ENCODE results near the gene RPUSD4.

The RPUSD4 gene

GRCh38 chr11:126155402-126156187 lies 55.9 kb downstream of the RPUSD4 start:
- peaks cover 5% of the 10 kb centered on the region; the same call in 1 of the 2 replicates for H3K9me3 ChIP-seq (ENCODE audit: control insufficient read depth, insufficient read depth, low read length)
- no peaks in the 10 kb centered on the region for H3K27me3 ChIP-seq (ENCODE audit: control insufficient read depth, insufficient read depth, low read length)
- peaks cover 15% of the 10 kb centered on the region for H3K4me1 ChIP-seq (ENCODE audit: control insufficient read depth, insufficient read depth, low read length)
- no peaks in the 10 kb centered on the region for H3K36me3 ChIP-seq (ENCODE audit: control insufficient read depth, insufficient read depth, low read length)
- no peak overlapping the region for H3K9ac ChIP-seq (ENCODE audit: low read depth, low read length)
- H3K27ac ChIP-seq (ENCODE audit: low read depth, low read length), result no peak overlapping the region
- no peak overlapping the region for H3K4me3 ChIP-seq (ENCODE audit: low read depth, low read length)

DNA sequence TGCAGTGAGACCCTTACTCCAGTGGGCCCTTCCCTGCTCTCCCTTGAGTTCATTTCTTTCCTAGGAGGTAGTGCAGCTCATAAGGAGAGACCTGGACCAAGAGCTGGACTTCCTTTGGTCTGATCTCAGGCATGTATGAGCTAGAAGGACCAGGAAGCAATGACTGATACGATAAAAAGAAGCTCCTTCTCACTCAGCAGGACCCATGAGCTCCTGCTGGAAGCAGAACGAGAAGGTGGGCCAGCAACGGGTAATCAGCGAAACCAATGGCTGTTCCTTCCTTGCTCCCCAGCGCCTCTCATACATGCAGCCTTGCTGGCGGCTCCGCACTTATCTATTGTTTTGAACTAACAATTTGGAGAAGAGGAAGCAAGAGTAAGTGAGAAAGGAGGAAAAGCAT lies 56.8 kb downstream of the RPUSD4 start:
- Histone ChIP-seq H3K9ac (ENCODE audit: low read depth, low read length) (no peak overlapping the region), H3K27ac (ENCODE audit: low read depth, low read length) (no peak overlapping the region), H3K36me3 (ENCODE audit: control insufficient read depth, insufficient read depth, low read length) (no peaks in the 10 kb centered on the region), H3K9me3 (ENCODE audit: control insufficient read depth, insufficient read depth, low read length) (peaks cover 5% of the 10 kb centered on the region; the same call in 1 of the 2 replicates), H3K27me3 (ENCODE audit: control insufficient read depth, insufficient read depth, low read length) (no peaks in the 10 kb centered on the region), H3K4me1 (ENCODE audit: control insufficient read depth, insufficient read depth, low read length) (peaks cover 12% of the 10 kb centered on the region), H3K4me3 (ENCODE audit: low read depth, low read length) (no peak overlapping the region)

DNA sequence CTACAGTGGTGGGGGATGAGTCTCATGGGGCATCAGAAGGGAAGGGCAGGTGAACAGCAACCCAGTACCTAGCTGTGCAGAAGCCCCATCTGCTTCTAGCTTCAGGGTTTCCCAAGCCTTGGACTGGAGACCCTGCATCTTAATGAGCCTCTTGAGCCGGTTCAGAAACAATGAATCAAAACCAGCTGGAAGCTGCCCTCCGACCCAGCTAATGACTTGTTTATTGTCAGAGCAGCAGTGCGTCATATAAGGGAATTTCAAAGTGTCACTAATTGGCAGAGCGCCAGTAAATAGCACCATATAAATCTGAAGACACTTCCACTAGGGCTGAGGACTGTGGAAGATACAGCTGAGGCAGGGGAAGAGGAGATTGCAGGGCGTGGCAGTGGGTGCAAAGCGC lies 57.5 kb downstream of the RPUSD4 start:
- H3K27ac ChIP-seq (ENCODE audit: low read depth, low read length), result no peak overlapping the region
- H3K4me3 ChIP-seq (ENCODE audit: low read depth, low read length), result no peak overlapping the region
- no peaks in the 10 kb centered on the region for H3K27me3 ChIP-seq (ENCODE audit: control insufficient read depth, insufficient read depth, low read length)
- H3K9ac ChIP-seq (ENCODE audit: low read depth, low read length), result no peak overlapping the region
- peaks cover 5% of the 10 kb centered on the region; the same call in 1 of the 2 replicates for H3K9me3 ChIP-seq (ENCODE audit: control insufficient read depth, insufficient read depth, low read length)
- no peaks in the 10 kb centered on the region for H3K36me3 ChIP-seq (ENCODE audit: control insufficient read depth, insufficient read depth, low read length)
- H3K4me1 ChIP-seq (ENCODE audit: control insufficient read depth, insufficient read depth, low read length), result peaks cover 6% of the 10 kb centered on the region

DNA sequence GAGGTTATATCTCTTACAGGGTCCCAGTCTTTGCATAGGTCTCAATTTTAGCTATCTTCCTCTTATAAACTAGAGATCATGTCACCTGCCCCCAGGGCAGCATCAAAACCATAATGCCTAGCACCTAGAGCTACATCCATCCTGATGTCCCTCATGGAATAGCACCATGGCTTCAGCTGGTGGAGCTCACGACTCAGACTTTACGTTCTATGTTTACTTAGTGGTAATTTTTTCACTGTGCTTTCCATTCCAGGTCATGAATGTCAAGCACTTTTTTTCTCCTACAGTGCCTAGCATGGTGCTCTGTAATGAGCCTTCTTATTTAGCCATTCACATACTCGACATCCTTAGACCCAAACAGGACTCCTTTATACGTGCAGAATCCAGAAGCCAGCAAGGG lies 58.4 kb downstream of the RPUSD4 start:
- Histone ChIP-seq H3K27ac (ENCODE audit: low read depth, low read length) (no peak overlapping the region), H3K27me3 (ENCODE audit: control insufficient read depth, insufficient read depth, low read length) (no peaks in the 10 kb centered on the region), H3K9ac (ENCODE audit: low read depth, low read length) (no peak overlapping the region), H3K4me3 (ENCODE audit: low read depth, low read length) (no peak overlapping the region), H3K4me1 (ENCODE audit: control insufficient read depth, insufficient read depth, low read length) (peaks cover 8% of the 10 kb centered on the region), H3K9me3 (ENCODE audit: control insufficient read depth, insufficient read depth, low read length) (peaks cover 5% of the 10 kb centered on the region; the same call in 1 of the 2 replicates), H3K36me3 (ENCODE audit: control insufficient read depth, insufficient read depth, low read length) (no peaks in the 10 kb centered on the region)

- no peak overlapping the region for H3K27ac ChIP-seq (ENCODE audit: low read depth, low read length)
- peaks cover 13% of the 10 kb centered on the region for H3K4me1 ChIP-seq (ENCODE audit: control insufficient read depth, insufficient read depth, low read length)
- H3K9ac ChIP-seq (ENCODE audit: low read depth, low read length), result no peak overlapping the region
- H3K4me3 ChIP-seq (ENCODE audit: low read depth, low read length), result no peak overlapping the region
- no peaks in the 10 kb centered on the region for H3K27me3 ChIP-seq (ENCODE audit: control insufficient read depth, insufficient read depth, low read length)
- peaks cover 5% of the 10 kb centered on the region; the same call in 1 of the 2 replicates for H3K9me3 ChIP-seq (ENCODE audit: control insufficient read depth, insufficient read depth, low read length)
- H3K36me3 ChIP-seq (ENCODE audit: control insufficient read depth, insufficient read depth, low read length), result no peaks in the 10 kb centered on the region
Observed at GRCh38 chr11:126152586-126152985, 58.9 kb downstream of the RPUSD4 start.

- no peak overlapping the region for H3K27ac ChIP-seq (ENCODE audit: low read depth, low read length)
- H3K4me1 ChIP-seq (ENCODE audit: control insufficient read depth, insufficient read depth, low read length), result peaks cover 17% of the 10 kb centered on the region
- H3K9me3 ChIP-seq (ENCODE audit: control insufficient read depth, insufficient read depth, low read length), result peaks cover 5% of the 10 kb centered on the region; the same call in 1 of the 2 replicates
- H3K27me3 ChIP-seq (ENCODE audit: control insufficient read depth, insufficient read depth, low read length), result no peaks in the 10 kb centered on the region
- H3K36me3 ChIP-seq (ENCODE audit: control insufficient read depth, insufficient read depth, low read length), result no peaks in the 10 kb centered on the region
- no peak overlapping the region for H3K4me3 ChIP-seq (ENCODE audit: low read depth, low read length)
- no peak overlapping the region for H3K9ac ChIP-seq (ENCODE audit: low read depth, low read length)
Observed at GRCh38 chr11:126152152-126152551, 59.3 kb downstream of the RPUSD4 start.
